HEK293 (cell line): Measurements from ENCODE around the gene MTIF2.
A peak's percentile ranks its signal among the peaks of the same experiment; 100 is the strongest.

Source experiments
- CTCF ChIA-PET: fragments of 350-600 bp; formaldehyde crosslinking; extraction: SDS; loops from one replicate; lab custom pipeline; 2021; ENCODE audit warnings: antibody characterized with exemption; lab: Yijun Ruan, JAX
- POLR2A ChIA-PET: fragments of 300-600 bp; formaldehyde crosslinking; extraction: SDS; loops from one replicate; lab custom pipeline; 2020; ENCODE audit warnings: antibody characterized with exemption, inconsistent platforms; lab: Yijun Ruan, JAX
- H3K27ac ChIP-seq: fragments of 200-500 bp; sonication (Bioruptor generic); 2 replicates; pipeline ENCODE4 v1.5.1; 2014; ENCODE audit warnings: low read depth, low read length, control low read depth, inconsistent platforms; ENCODE audit errors: extremely low read depth
- H3K36me3 ChIP-seq, 2 experiments: fragments of 200-500 bp in 1 of 2; sonication (Bioruptor generic) in 1 of 2; 1 replicate in 1 of 2; 2 replicates in 1 of 2; pipeline ENCODE4 v1.5.1; 2014 to 2017; ENCODE audit warnings: inconsistent platforms in 2 of 2, low read length in 2 of 2; ENCODE audit not compliant: control insufficient read depth in 2 of 2, insufficient read depth in 1 of 2
- H3K4me1 ChIP-seq: fragments of 200-500 bp; sonication (Bioruptor generic); 2 replicates; pipeline ENCODE4 v1.5.1; 2014; ENCODE audit warnings: mild to moderate bottlenecking, low read length, inconsistent platforms; ENCODE audit not compliant: control insufficient read depth, insufficient read depth
- H3K4me3 ChIP-seq: 2 replicates; pipeline ENCODE4 v1.5.1; 2011; ENCODE audit warnings: low read depth, mild to moderate bottlenecking, control low read depth, low read length, moderate library complexity
- H3K9me3 ChIP-seq: fragments of 200-500 bp; sonication (Bioruptor generic); 2 replicates; pipeline ENCODE4 v1.5.1; 2014; ENCODE audit warnings: low read depth, low read length, inconsistent platforms; ENCODE audit not compliant: control insufficient read depth, insufficient read depth
- IKZF3 ChIP-seq: fragments of 450-650 bp; IDR thresholded peaks from 2 replicates; pipeline ENCODE4 v1.5.0; 2018; ENCODE audit warnings: missing biosample characterization, mild to moderate bottlenecking, missing genetic modification characterization, moderate library complexity
- SALL2 ChIP-seq: fragments of 450-650 bp; formaldehyde crosslinking; IDR thresholded peaks from 2 replicates; pipeline ENCODE4 v1.5.0; 2017; ENCODE audit warnings: missing biosample characterization, mild to moderate bottlenecking, missing genetic modification characterization, borderline replicate concordance
- SCRT1 ChIP-seq: fragments of 450-650 bp; formaldehyde crosslinking; IDR thresholded peaks from 2 replicates; pipeline ENCODE4 v1.5.1; 2016; ENCODE audit warnings: missing biosample characterization, missing genetic modification characterization, borderline replicate concordance
- ZIC2 ChIP-seq: fragments of 450-650 bp; formaldehyde crosslinking; IDR thresholded peaks from 2 replicates; pipeline ENCODE4 v1.5.1; 2016; ENCODE audit warnings: missing biosample characterization, missing genetic modification characterization
- ZNF138 ChIP-seq: fragments of 450-650 bp; formaldehyde crosslinking; IDR thresholded peaks from 2 replicates; pipeline ENCODE4 v1.5.1; 2016; ENCODE audit warnings: missing biosample characterization, missing genetic modification characterization, borderline replicate concordance
- ZNF146 ChIP-seq: fragments of 450-650 bp; formaldehyde crosslinking; IDR thresholded peaks from 2 replicates; pipeline ENCODE4 v1.5.1; 2016; ENCODE audit warnings: missing biosample characterization, missing genetic modification characterization
- ZNF175 ChIP-seq: fragments of 450-650 bp; formaldehyde crosslinking; IDR thresholded peaks from 2 replicates; pipeline ENCODE4 v1.5.1; 2016; ENCODE audit warnings: missing biosample characterization, missing genetic modification characterization
- ZNF211 ChIP-seq: fragments of 450-650 bp; formaldehyde crosslinking; IDR thresholded peaks from 2 replicates; pipeline ENCODE4 v1.5.1; 2016; ENCODE audit warnings: low read depth, missing biosample characterization, missing genetic modification characterization
- ZNF221 ChIP-seq: fragments of 450-650 bp; formaldehyde crosslinking; IDR thresholded peaks from 2 replicates; pipeline ENCODE4 v1.5.1; 2017; ENCODE audit warnings: missing biosample characterization, missing genetic modification characterization, borderline replicate concordance
- ZNF394 ChIP-seq: fragments of 450-650 bp; formaldehyde crosslinking; IDR thresholded peaks from 2 replicates; pipeline ENCODE4 v1.5.1; 2016; ENCODE audit warnings: missing biosample characterization, missing genetic modification characterization, mild to moderate bottlenecking, moderate library complexity, borderline replicate concordance
- ZNF423 ChIP-seq: fragments of 450-650 bp; formaldehyde crosslinking; IDR thresholded peaks from 2 replicates; pipeline ENCODE4 v1.5.1; 2016; ENCODE audit warnings: missing biosample characterization, missing genetic modification characterization
- ZNF548 ChIP-seq: fragments of 450-650 bp; formaldehyde crosslinking; IDR thresholded peaks from 2 replicates; pipeline ENCODE4 v1.5.1; 2016; ENCODE audit warnings: missing biosample characterization, missing genetic modification characterization
- ZNF664 ChIP-seq: fragments of 450-650 bp; formaldehyde crosslinking; IDR thresholded peaks from 2 replicates; pipeline ENCODE4 v1.5.1; 2016; ENCODE audit warnings: missing biosample characterization, missing genetic modification characterization
- ZNF768 ChIP-seq: fragments of 450-650 bp; formaldehyde crosslinking; IDR thresholded peaks from 2 replicates; pipeline ENCODE4 v1.5.1; 2018; ENCODE audit warnings: missing biosample characterization, mild to moderate bottlenecking, missing genetic modification characterization
- ZNF785 ChIP-seq: fragments of 450-650 bp; formaldehyde crosslinking; IDR thresholded peaks from 2 replicates; pipeline ENCODE4 v1.5.1; 2016; ENCODE audit warnings: missing biosample characterization, missing genetic modification characterization
- ZSCAN30 ChIP-seq: fragments of 450-650 bp; IDR thresholded peaks from 2 replicates; pipeline ENCODE4 v1.5.1; 2018; ENCODE audit warnings: missing biosample characterization, mild to moderate bottlenecking, missing genetic modification characterization, moderate library complexity
- TF ChIP-seq, protein P1 (sequence below): fragments of 450-650 bp; formaldehyde crosslinking; IDR thresholded peaks from 2 replicates; pipeline ENCODE4 v1.5.1; 2016; ENCODE audit warnings: missing biosample characterization, missing genetic modification characterization
- TF ChIP-seq, protein P2 (sequence below): fragments of 450-650 bp; formaldehyde crosslinking; conservative IDR thresholded peaks from 2 replicates; pipeline ENCODE4 v1.5.1; 2016; ENCODE audit warnings: low read depth, missing biosample characterization, missing genetic modification characterization
- TF ChIP-seq, protein P3 (sequence below): fragments of 450-650 bp; formaldehyde crosslinking; IDR thresholded peaks from 2 replicates; pipeline ENCODE4 v1.5.1; 2017; ENCODE audit warnings: missing biosample characterization, missing genetic modification characterization

MTIF2 gene

DNA sequence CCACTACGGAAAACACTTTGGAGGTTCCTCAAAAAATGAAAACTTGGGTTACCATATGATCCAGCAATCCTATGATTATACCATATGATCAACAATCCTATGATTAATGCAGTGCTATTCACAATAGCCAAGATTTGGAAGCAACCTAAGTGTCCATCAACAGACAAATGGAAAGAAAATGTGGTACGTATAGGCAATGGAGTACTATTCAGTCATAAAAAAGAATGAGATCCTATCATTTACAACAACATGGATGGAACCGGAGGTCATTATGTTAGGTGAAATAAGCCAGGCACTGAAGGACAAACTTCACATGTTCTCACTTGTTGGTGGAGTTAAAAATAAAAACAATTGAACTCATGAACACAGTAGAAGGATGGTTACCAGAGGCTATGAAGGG, 64.5 kb downstream of the MTIF2 start:
- TF ChIP-seq ZNF221 (tag by site-specific recombination): no peak
- no peak for TF ChIP-seq IKZF3 (tag by site-specific recombination)
- TF ChIP-seq ZNF423: no peak
- TF ChIP-seq ZNF138 (tag by site-specific recombination): no peak
- TF ChIP-seq SALL2 (tag by site-specific recombination): no peak
- TF ChIP-seq ZNF394 (tag by site-specific recombination): no peak
- 0 out of 2 replicates have a peak, but pooled peaks have one; percentile 8 for TF ChIP-seq ZNF146
- TF ChIP-seq, all 188 proteins: peak for 1

DNA sequence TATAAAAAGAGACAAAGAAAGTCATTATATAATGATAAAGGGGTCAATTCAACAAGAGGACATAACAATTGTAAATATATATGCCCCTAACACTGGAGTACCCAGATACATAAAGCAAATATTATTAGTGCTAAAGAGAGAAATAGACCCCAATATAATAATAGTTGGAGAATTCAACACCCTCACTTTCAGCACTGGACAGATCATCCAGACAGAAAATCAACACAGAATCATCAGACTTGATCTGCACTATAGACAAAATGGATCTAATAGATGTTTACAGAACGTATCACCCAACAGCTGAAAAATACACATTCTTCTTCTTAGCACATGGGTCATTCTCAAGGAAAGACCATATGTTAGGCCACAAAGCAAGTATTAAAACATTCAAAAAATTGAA, 68.6 kb downstream of the MTIF2 start:
- H3K36me3 ChIP-seq: peaks cover 16 to 65% of the 10 kb centered on the region in 2 experiments
- H3K9me3 ChIP-seq: no peaks in the 10 kb centered on the region
- TF ChIP-seq, protein P1, sequence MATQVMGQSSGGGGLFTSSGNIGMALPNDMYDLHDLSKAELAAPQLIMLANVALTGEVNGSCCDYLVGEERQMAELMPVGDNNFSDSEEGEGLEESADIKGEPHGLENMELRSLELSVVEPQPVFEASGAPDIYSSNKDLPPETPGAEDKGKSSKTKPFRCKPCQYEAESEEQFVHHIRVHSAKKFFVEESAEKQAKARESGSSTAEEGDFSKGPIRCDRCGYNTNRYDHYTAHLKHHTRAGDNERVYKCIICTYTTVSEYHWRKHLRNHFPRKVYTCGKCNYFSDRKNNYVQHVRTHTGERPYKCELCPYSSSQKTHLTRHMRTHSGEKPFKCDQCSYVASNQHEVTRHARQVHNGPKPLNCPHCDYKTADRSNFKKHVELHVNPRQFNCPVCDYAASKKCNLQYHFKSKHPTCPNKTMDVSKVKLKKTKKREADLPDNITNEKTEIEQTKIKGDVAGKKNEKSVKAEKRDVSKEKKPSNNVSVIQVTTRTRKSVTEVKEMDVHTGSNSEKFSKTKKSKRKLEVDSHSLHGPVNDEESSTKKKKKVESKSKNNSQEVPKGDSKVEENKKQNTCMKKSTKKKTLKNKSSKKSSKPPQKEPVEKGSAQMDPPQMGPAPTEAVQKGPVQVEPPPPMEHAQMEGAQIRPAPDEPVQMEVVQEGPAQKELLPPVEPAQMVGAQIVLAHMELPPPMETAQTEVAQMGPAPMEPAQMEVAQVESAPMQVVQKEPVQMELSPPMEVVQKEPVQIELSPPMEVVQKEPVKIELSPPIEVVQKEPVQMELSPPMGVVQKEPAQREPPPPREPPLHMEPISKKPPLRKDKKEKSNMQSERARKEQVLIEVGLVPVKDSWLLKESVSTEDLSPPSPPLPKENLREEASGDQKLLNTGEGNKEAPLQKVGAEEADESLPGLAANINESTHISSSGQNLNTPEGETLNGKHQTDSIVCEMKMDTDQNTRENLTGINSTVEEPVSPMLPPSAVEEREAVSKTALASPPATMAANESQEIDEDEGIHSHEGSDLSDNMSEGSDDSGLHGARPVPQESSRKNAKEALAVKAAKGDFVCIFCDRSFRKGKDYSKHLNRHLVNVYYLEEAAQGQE (tag by site-specific recombination): 0 out of 2 replicates have a peak, but pooled peaks have one; percentile 62
- TF ChIP-seq ZNF785 (tag by site-specific recombination) (no peak), ZNF211 (tag by site-specific recombination) (no peak)
- TF ChIP-seq, all 188 proteins: peak for 1
- Histone ChIP-seq H3K4me3 (no peak overlapping the region), H3K27ac (no peak overlapping the region), H3K4me1 (no peaks in the 10 kb centered on the region)
- ChIA-PET CTCF (interaction anchor here (0.6 kb wide), 1 partner anchor 417 kb away, joined by 3 read pairs; no protein-coding TSS in a partner anchor), POLR2A (no interaction called here)

More for the DNA sequence above, 64.5 kb downstream of the MTIF2 start:
- H3K27ac ChIP-seq: no peak overlapping the region
- H3K4me3 ChIP-seq: no peak overlapping the region
- H3K36me3 ChIP-seq: peaks cover 16 to 45% of the 10 kb centered on the region in 2 experiments
- no peaks in the 10 kb centered on the region for H3K9me3 ChIP-seq
- ChIA-PET CTCF (interaction anchor here (0.6 kb wide), 1 partner anchor 293 kb away, joined by 3 read pairs; no protein-coding TSS in a partner anchor), POLR2A (no interaction called here)
- no peaks in the 10 kb centered on the region for H3K4me1 ChIP-seq

DNA sequence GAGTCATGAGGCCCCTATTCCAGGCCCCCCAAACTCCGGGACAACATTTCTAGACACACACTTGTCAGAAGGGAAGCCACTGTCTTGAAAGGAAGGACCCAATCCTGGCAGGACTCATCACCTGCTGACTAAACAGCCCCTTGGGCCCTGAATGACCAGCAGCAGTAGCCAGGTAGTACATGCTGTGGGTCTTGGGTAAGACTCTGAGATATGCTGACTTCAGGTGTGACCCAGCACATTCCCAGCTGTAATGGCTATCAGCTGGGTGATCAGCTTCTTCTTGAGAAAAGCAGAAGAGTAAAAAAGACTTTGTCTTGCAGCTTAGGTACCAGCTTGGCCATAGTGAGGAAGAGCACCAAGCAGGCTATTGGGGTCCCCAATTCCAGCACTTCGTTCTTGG, 72.5 kb downstream of the MTIF2 start:
- POLR2A ChIA-PET: no interaction called here
- no peak overlapping the region for H3K4me3 ChIP-seq
- TF ChIP-seq SCRT1 (tag by site-specific recombination) (no peak), ZNF768 (tag by site-specific recombination) (no peak), ZNF175 (no peak), ZIC2 (tag by site-specific recombination) (no peak), ZSCAN30 (tag by site-specific recombination) (no peak), ZNF548 (tag by site-specific recombination) (no peak), ZNF664 (tag by site-specific recombination) (no peak)
- TF ChIP-seq, protein P2, sequence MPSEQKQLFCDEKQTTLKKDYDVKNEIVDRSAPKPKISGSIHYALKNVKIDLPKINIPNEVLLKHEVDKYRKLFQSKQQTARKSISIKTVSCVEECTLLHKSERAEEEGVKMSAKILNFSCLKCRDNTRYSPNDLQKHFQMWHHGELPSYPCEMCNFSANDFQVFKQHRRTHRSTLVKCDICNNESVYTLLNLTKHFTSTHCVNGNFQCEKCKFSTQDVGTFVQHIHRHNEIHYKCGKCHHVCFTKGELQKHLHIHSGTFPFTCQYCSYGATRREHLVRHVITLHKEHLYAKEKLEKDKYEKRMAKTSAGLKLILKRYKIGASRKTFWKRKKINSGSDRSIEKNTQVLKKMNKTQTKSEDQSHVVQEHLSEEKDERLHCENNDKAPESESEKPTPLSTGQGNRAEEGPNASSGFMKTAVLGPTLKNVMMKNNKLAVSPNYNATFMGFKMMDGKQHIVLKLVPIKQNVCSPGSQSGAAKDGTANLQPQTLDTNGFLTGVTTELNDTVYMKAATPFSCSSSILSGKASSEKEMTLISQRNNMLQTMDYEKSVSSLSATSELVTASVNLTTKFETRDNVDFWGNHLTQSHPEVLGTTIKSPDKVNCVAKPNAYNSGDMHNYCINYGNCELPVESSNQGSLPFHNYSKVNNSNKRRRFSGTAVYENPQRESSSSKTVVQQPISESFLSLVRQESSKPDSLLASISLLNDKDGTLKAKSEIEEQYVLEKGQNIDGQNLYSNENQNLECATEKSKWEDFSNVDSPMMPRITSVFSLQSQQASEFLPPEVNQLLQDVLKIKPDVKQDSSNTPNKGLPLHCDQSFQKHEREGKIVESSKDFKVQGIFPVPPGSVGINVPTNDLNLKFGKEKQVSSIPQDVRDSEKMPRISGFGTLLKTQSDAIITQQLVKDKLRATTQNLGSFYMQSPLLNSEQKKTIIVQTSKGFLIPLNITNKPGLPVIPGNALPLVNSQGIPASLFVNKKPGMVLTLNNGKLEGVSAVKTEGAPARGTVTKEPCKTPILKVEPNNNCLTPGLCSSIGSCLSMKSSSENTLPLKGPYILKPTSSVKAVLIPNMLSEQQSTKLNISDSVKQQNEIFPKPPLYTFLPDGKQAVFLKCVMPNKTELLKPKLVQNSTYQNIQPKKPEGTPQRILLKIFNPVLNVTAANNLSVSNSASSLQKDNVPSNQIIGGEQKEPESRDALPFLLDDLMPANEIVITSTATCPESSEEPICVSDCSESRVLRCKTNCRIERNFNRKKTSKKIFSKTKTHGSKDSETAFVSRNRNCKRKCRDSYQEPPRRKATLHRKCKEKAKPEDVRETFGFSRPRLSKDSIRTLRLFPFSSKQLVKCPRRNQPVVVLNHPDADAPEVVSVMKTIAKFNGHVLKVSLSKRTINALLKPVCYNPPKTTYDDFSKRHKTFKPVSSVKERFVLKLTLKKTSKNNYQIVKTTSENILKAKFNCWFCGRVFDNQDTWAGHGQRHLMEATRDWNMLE (tag by site-specific recombination): no peak
- TF ChIP-seq, protein P3, sequence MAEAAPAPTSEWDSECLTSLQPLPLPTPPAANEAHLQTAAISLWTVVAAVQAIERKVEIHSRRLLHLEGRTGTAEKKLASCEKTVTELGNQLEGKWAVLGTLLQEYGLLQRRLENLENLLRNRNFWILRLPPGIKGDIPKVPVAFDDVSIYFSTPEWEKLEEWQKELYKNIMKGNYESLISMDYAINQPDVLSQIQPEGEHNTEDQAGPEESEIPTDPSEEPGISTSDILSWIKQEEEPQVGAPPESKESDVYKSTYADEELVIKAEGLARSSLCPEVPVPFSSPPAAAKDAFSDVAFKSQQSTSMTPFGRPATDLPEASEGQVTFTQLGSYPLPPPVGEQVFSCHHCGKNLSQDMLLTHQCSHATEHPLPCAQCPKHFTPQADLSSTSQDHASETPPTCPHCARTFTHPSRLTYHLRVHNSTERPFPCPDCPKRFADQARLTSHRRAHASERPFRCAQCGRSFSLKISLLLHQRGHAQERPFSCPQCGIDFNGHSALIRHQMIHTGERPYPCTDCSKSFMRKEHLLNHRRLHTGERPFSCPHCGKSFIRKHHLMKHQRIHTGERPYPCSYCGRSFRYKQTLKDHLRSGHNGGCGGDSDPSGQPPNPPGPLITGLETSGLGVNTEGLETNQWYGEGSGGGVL (tag by site-specific recombination): no peak
- TF ChIP-seq, all 188 proteins: peak for 0
- CTCF ChIA-PET: interaction anchor here (0.7 kb wide), 1 partner anchor 180 kb away, joined by 3 read pairs; no protein-coding TSS in a partner anchor
- H3K4me1 ChIP-seq: no peaks in the 10 kb centered on the region
- no peaks in the 10 kb centered on the region for H3K9me3 ChIP-seq
- H3K27ac ChIP-seq: no peak overlapping the region
- H3K36me3 ChIP-seq: peaks cover 6 to 54% of the 10 kb centered on the region in 2 experiments
